ENCODE results near the gene PNPLA7. TPM values are rescaled to one million over a fixed set of nuclear protein-coding genes. Genes with fewer than 3 reads are reported as not detected.

The PNPLA7 gene
- total and polyA plus RNA-seq, 7 experiments from 2014 or later, result 2.7 to 28.9 (median 9.0) TPM

DNA sequence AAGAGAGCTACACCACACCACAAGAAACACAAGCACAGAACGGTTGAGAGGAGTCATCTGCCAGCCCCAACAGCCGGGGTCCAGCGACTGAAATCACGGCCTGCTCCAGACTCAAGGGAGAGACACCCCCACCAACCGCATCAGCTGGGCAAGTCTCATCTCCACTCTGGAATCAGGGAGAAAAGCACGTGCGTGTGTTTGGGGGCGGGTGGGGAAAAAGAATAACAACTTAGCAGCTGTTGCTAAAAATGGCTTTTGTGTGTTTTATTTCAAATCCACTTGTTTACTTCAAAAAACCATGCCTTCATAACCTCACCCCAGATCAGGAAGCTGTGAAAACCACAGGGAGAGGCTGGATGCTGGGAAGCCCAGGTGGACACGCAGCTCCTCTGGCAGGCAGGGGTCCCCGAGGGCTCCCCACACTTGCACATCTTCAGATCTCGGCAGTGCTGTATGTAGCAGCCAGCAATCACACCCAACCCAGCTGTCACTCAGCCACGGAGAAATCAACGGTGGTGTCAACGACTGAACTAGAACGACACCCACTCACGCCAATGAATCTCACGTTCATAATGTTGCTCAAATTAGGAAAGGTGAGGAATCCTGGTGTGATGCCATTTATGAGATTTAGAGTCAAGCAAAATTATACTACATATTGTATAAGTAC, 19.0 kb downstream of the PNPLA7 start:
- Histone ChIP-seq H3K4me1 (ENCODE audit: control insufficient read depth in 2 of 2, insufficient read depth in 2 of 2, low read length in 2 of 2) (peaks cover 6 to 12% of the 10 kb centered on the region in 2 donors), H3K27me3 (ENCODE audit: control insufficient read depth in 2 of 2, insufficient read depth in 2 of 2, low read length in 2 of 2) (no peaks in the 10 kb centered on the region), H3K27ac (ENCODE audit: low read depth, low read length) (no peak overlapping the region), H3K4me3 (ENCODE audit: low read length) (no peak overlapping the region), H3K36me3 (ENCODE audit: control insufficient read depth in 2 of 3, insufficient read depth in 3 of 3, low read length in 3 of 3) (no peaks in the 10 kb centered on the region), H3K9me3 (ENCODE audit: control insufficient read depth in 2 of 3, low read length in 3 of 3) (peaks cover 0 to 1% (median 0%) of the 10 kb centered on the region in 3 experiments)
- no peak for DNase-seq
- Mint-ChIP-seq H3K27ac (peak overlapping the region in 1 of 9 donors; percentile 30), H3K4me1 (peaks cover 12 to 25% (median 14%) of the 10 kb centered on the region in 7 donors), H3K36me3 (peaks cover 0 to 5% (median under 1%) of the 10 kb centered on the region in 5 donors), H3K4me3 (no peak overlapping the region), H3K27me3 (peaks cover 0 to 10% (median 0%) of the 10 kb centered on the region in 5 donors), H3K9me3 (peaks cover 0 to 5% (median 0%) of the 10 kb centered on the region in 11 donors)
- POLR2A ChIA-PET, result interaction anchor here (1.1 kb wide), 1 partner anchor 275 kb away, joined by 3 read pairs; no protein-coding TSS in a partner anchor
- CTCF ChIA-PET, result interaction anchor here (0.9 to 1.5 kb wide), 2 partner anchors 109 to 245 kb away, joined by 3 to 8 read pairs; partner anchors contain the start of genes EXD3 and NOXA1
- no peak for ATAC-seq
- intact Hi-C loops (cut with micrococcal nuclease), result loop anchor here in 1 of 2 donors (10.0 kb wide), 1 partner anchor 226 kb away; the partner anchor contains the start of gene NRARP

DNA sequence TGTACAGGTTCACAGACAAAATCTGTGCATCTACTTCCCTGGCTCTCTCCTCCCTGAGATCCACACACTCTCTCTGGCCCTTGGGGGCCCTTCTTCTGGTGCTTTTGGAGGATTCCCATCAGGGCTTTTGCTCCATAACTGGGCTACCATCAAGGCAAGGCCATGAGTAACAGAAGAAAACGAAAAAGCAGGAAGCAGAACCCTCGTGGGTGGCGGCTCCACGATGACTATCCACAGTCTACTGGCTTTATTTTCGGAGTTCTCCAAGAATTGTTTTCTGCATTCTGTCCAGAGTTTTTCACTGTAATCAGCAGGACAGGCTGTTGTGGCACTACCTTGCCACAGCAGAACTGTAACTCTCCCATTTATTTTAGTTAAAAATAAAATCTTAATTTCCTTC, 19.9 kb downstream of the PNPLA7 start:
- CTCF ChIA-PET, result no interaction called here
- H3K4me1 ChIP-seq (ENCODE audit: control insufficient read depth in 2 of 2, insufficient read depth in 2 of 2, low read length in 2 of 2), result peaks cover 6 to 9% of the 10 kb centered on the region in 2 donors

DNA sequence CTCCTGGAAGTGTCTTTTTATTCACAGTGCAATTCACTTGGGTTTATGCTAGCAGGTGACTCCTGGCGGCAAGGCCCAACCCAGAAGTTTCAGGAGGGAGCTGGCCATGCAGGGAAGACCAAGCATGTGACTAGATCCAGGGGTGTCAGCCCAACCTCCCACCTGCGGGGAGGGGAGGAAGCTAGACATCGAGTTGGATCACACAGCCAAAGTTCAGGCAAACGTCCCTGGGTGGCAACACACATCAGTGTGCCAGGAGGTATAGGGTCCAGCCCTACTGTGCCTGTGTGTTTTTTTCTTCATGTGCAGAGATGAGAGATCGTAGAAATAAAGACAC, 25.3 kb downstream of the PNPLA7 start:
- ChIA-PET POLR2A (interaction anchor here (0.8 to 1.2 kb wide), 2 partner anchors 20 to 27 kb away, joined by 3 read pairs; partner anchors contain the start of gene MRPL41), CTCF (interaction anchor here (1.1 kb wide), 1 partner anchor 10 kb away, joined by 4 read pairs; no protein-coding TSS in a partner anchor)
- no peaks in the 10 kb centered on the region for H3K4me1 ChIP-seq (ENCODE audit: control insufficient read depth in 2 of 2, insufficient read depth in 2 of 2, low read length in 2 of 2)
- DNase-seq, result no peak
- no peaks in the 10 kb centered on the region for H3K36me3 ChIP-seq (ENCODE audit: control insufficient read depth in 2 of 3, insufficient read depth in 3 of 3, low read length in 3 of 3)
- peaks cover 0 to 10% (median 0%) of the 10 kb centered on the region in 5 donors for H3K27me3 Mint-ChIP-seq
- no peaks in the 10 kb centered on the region for H3K9me3 Mint-ChIP-seq
- intact Hi-C loops (cut with micrococcal nuclease), result loop anchor here in 1 of 2 donors (5.0 kb wide), 1 partner anchor 233 kb away; no protein-coding TSS in a partner anchor
- ATAC-seq, result no peak
- H3K27ac ChIP-seq (ENCODE audit: low read depth, low read length), result no peak overlapping the region
- peak overlapping the region in 1 of 9 donors; percentile 56 for H3K27ac Mint-ChIP-seq
- no peak overlapping the region for H3K4me3 Mint-ChIP-seq
- H3K9me3 ChIP-seq (ENCODE audit: control insufficient read depth in 2 of 3, low read length in 3 of 3), result no peaks in the 10 kb centered on the region
- no peaks in the 10 kb centered on the region for H3K36me3 Mint-ChIP-seq
- H3K4me3 ChIP-seq (ENCODE audit: low read length), result no peak overlapping the region
- peaks cover 0 to 6% (median 5%) of the 10 kb centered on the region in 7 donors for H3K4me1 Mint-ChIP-seq
- no peaks in the 10 kb centered on the region for H3K27me3 ChIP-seq (ENCODE audit: control insufficient read depth in 2 of 2, insufficient read depth in 2 of 2, low read length in 2 of 2)

More for the DNA sequence above, 19.9 kb downstream of the PNPLA7 start:
- H3K27me3 Mint-ChIP-seq, result peaks cover 0 to 10% (median 0%) of the 10 kb centered on the region in 5 donors
- POLR2A ChIA-PET, result no interaction called here
- Histone ChIP-seq H3K27me3 (ENCODE audit: control insufficient read depth in 2 of 2, insufficient read depth in 2 of 2, low read length in 2 of 2) (no peaks in the 10 kb centered on the region), H3K4me3 (ENCODE audit: low read length) (no peak overlapping the region), H3K9me3 (ENCODE audit: control insufficient read depth in 2 of 3, low read length in 3 of 3) (no peaks in the 10 kb centered on the region), H3K36me3 (ENCODE audit: control insufficient read depth in 2 of 3, insufficient read depth in 3 of 3, low read length in 3 of 3) (no peaks in the 10 kb centered on the region), H3K27ac (ENCODE audit: low read depth, low read length) (no peak overlapping the region)
- no peak overlapping the region for H3K27ac Mint-ChIP-seq
- DNase-seq (no peak), ATAC-seq (no peak)
- H3K36me3 Mint-ChIP-seq, result peaks cover 0 to 3% (median 0%) of the 10 kb centered on the region in 5 donors
- peaks cover 9 to 23% (median 11%) of the 10 kb centered on the region in 7 donors for H3K4me1 Mint-ChIP-seq
- H3K4me3 Mint-ChIP-seq, result no peak overlapping the region
- peaks cover 0 to 3% (median 0%) of the 10 kb centered on the region in 11 donors for H3K9me3 Mint-ChIP-seq
- intact Hi-C loops (cut with micrococcal nuclease), result loop anchor here in 1 of 2 donors (10.0 kb wide), 1 partner anchor 226 kb away; the partner anchor contains the start of gene NRARP

DNA sequence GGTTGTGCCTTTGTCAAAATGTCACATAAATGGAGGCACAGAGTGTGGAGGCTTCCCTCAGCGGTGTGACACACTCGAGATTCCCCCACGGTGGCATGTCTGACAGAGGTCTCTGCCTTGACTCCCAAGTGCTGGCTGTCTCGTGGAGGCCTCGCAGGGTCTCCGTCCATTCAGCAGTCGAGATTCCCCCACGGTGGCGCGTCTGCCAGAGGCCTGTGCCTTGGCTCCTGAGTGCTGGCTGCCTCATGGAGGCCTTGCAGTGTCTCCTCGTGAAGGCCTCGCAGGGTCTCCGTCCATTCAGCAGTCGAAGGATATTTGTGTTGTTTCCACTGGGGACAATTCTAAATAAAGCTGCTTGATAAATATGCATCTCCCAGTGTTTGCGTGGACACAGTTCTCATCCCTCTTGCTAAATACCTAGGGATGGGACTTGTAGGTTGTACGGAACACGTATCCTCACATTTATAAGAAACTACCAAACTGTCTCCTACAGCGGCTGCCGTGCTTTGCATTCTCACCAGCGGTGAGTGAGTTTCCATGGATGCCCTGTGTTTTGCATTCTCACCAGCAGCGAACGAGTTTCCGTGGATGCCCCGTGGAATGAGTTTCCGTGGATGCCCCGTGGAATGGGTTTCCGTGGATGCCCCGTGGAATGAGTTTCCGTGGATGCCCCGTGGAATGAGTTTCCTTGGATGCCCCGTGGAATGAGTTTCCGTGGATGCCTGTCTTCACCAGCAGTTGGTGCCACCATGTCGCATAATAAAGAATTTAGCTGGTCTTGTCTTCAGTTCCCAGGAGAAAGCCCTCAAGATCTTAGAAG, 25.8 kb downstream of the PNPLA7 start:
- no peak for ATAC-seq

DNA sequence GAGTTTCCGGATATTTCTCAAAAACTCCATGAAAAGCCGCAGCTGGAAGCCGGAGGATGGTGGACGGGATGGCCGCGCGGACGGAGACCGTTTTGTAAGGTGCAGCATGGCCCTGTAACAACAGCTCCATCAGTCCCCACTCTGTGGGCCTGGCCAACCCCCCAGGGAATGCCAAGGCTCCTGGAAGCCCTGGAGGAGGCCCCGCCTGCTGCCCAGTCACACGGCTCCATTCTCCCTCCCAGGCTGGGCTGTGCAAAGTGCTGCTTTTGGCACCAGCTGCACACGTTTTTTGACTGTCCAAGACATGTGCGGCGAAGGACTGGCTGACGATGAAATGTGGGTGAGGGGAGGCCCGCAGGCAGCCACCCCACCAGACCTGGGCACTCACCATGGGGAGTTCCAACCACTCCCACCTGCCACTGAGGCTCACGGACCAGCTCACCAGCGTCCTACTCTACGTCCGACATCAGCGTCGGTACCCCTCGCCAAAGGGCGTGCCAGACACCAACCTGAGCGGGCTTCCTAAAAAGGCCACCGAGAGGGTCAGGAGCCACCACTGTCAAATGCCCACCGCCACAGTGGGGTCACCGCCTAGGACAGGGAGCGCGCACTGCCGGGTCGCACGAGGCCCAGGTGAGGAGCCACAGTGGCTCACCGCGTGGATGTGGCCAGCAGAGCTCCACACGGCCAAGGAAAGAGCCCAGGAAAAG, 27.3 kb downstream of the PNPLA7 start:
- H3K9me3 Mint-ChIP-seq, result no peaks in the 10 kb centered on the region
- no peaks in the 10 kb centered on the region for H3K4me1 ChIP-seq (ENCODE audit: control insufficient read depth in 2 of 2, insufficient read depth in 2 of 2, low read length in 2 of 2)
- ATAC-seq (no peak), DNase-seq (no peak)
- no peaks in the 10 kb centered on the region for H3K36me3 Mint-ChIP-seq
- H3K27ac ChIP-seq (ENCODE audit: low read depth, low read length), result no peak overlapping the region
- H3K36me3 ChIP-seq (ENCODE audit: control insufficient read depth in 2 of 3, insufficient read depth in 3 of 3, low read length in 3 of 3), result no peaks in the 10 kb centered on the region
- CTCF ChIA-PET, result no interaction called here
- peaks cover 0 to 6% (median 0%) of the 10 kb centered on the region in 5 donors for H3K27me3 Mint-ChIP-seq
- H3K9me3 ChIP-seq (ENCODE audit: control insufficient read depth in 2 of 3, low read length in 3 of 3), result no peaks in the 10 kb centered on the region
- no peak overlapping the region for H3K4me3 ChIP-seq (ENCODE audit: low read length)
- no peak overlapping the region for H3K27ac Mint-ChIP-seq
- peaks cover 0 to 7% (median 5%) of the 10 kb centered on the region in 7 donors for H3K4me1 Mint-ChIP-seq
- intact Hi-C loops (cut with micrococcal nuclease), result no loop called here
- POLR2A ChIA-PET, result interaction anchor here (0.6 kb wide), 1 partner anchor 186 kb away, joined by 7 read pairs; no protein-coding TSS in a partner anchor
- no peak overlapping the region for H3K4me3 Mint-ChIP-seq
- H3K27me3 ChIP-seq (ENCODE audit: control insufficient read depth in 2 of 2, insufficient read depth in 2 of 2, low read length in 2 of 2), result no peaks in the 10 kb centered on the region

More for the DNA sequence above, 25.8 kb downstream of the PNPLA7 start:
- Mint-ChIP-seq H3K27ac (no peak overlapping the region), H3K4me1 (peaks cover 0 to 6% (median 5%) of the 10 kb centered on the region in 7 donors), H3K9me3 (no peaks in the 10 kb centered on the region), H3K27me3 (peaks cover 0 to 10% (median 0%) of the 10 kb centered on the region in 5 donors), H3K36me3 (no peaks in the 10 kb centered on the region), H3K4me3 (no peak overlapping the region)
- POLR2A ChIA-PET, result interaction anchor here (0.8 to 1.2 kb wide), 2 partner anchors 20 to 28 kb away, joined by 3 read pairs; partner anchors contain the start of gene MRPL41
- intact Hi-C loops (cut with micrococcal nuclease), result no loop called here
- H3K9me3 ChIP-seq (ENCODE audit: control insufficient read depth in 2 of 3, low read length in 3 of 3), result no peaks in the 10 kb centered on the region
- H3K27ac ChIP-seq (ENCODE audit: low read depth, low read length), result no peak overlapping the region
- H3K4me1 ChIP-seq (ENCODE audit: control insufficient read depth in 2 of 2, insufficient read depth in 2 of 2, low read length in 2 of 2), result no peaks in the 10 kb centered on the region
- H3K36me3 ChIP-seq (ENCODE audit: control insufficient read depth in 2 of 3, insufficient read depth in 3 of 3, low read length in 3 of 3), result no peaks in the 10 kb centered on the region
- H3K4me3 ChIP-seq (ENCODE audit: low read length), result no peak overlapping the region
- no peaks in the 10 kb centered on the region for H3K27me3 ChIP-seq (ENCODE audit: control insufficient read depth in 2 of 2, insufficient read depth in 2 of 2, low read length in 2 of 2)
- CTCF ChIA-PET, result interaction anchor here (0.7 to 1.1 kb wide), 3 partner anchors 10 to 881 kb away, joined by 3 to 4 read pairs (median 3); no protein-coding TSS in a partner anchor
- DNase-seq, result no peak

DNA sequence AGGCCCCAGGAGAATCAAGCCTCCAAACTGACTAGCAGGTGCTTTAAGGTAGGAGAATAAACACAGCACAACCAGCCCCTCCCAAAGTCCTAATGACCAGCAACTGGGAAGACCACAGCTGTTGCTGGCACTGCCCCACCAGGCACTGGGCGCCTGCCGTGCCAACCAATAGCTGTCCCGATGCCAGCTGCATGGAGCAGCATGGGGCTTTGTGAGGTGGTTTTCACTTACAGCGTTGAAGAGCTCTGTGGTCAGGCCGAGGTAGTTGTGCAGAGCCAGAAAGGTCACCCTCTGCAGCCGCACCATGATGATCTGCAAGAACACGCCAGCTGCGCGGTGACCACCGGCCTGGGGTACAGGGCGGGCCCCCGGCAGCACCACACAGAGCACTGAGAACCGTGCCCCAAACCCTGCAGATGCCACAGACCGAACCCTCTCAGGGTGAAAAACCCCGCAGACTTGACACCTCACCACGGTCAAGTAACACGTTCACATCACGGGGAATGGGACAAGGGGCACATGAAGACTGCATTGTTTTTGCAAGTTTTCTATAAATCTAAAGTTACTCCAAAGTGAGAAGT, 28.7 kb downstream of the PNPLA7 start:
- H3K4me3 ChIP-seq (ENCODE audit: low read length), result no peak overlapping the region
- no peaks in the 10 kb centered on the region for H3K36me3 ChIP-seq (ENCODE audit: control insufficient read depth in 2 of 3, insufficient read depth in 3 of 3, low read length in 3 of 3)
- H3K27me3 Mint-ChIP-seq, result no peaks in the 10 kb centered on the region
- H3K4me1 ChIP-seq (ENCODE audit: control insufficient read depth in 2 of 2, insufficient read depth in 2 of 2, low read length in 2 of 2), result no peaks in the 10 kb centered on the region
- H3K27me3 ChIP-seq (ENCODE audit: control insufficient read depth in 2 of 2, insufficient read depth in 2 of 2, low read length in 2 of 2), result no peaks in the 10 kb centered on the region
- peaks cover 0 to 7% (median 5%) of the 10 kb centered on the region in 7 donors for H3K4me1 Mint-ChIP-seq
- no peak overlapping the region for H3K27ac Mint-ChIP-seq
- ChIA-PET CTCF (interaction anchor here (1.0 to 1.2 kb wide), 2 partner anchors 12 to 219 kb away, joined by 3 to 4 read pairs; partner anchors contain the start of gene NRARP), POLR2A (no interaction called here)
- ATAC-seq, result no peak
- no peaks in the 10 kb centered on the region for H3K9me3 ChIP-seq (ENCODE audit: control insufficient read depth in 2 of 3, low read length in 3 of 3)
- H3K9me3 Mint-ChIP-seq, result no peaks in the 10 kb centered on the region
- H3K27ac ChIP-seq (ENCODE audit: low read depth, low read length), result no peak overlapping the region
- H3K4me3 Mint-ChIP-seq, result no peak overlapping the region
- no peaks in the 10 kb centered on the region for H3K36me3 Mint-ChIP-seq
- intact Hi-C loops (cut with micrococcal nuclease), result no loop called here
- no peak for DNase-seq

Data from naive thymus-derived CD4-positive, alpha-beta T cell (primary cell).